ENCODE results near the gene SLC16A4.

Gene SLC16A4

DNA sequence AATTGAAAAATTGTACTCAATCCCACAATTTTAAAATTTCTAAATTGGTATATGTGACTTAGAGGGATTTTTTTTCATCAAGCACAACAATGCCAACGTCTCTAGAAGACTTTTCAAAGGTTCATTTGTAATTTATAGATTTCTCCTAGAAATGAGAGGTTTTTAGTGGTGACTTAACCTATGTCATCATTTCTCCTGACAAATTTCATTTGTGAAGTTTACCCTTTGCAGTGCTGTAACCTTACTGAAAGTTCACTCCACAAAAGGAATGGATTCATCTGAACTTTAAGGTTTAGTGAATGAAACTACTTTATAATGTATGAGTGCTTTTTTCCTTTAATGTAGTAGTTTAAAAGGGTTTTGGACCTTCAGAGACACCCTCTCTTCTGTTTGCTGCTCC, 35.5 kb downstream of the SLC16A4 start:
- Mint-ChIP-seq H3K27ac (no peak overlapping the region), H3K9me3 (no peaks in the 10 kb centered on the region), H3K27me3 (no peaks in the 10 kb centered on the region), H3K4me3 (no peak overlapping the region), H3K4me1 (ENCODE audit: low read depth) (peaks cover 49% of the 10 kb centered on the region), H3K36me3 (ENCODE audit: low read depth) (peaks cover 75% of the 10 kb centered on the region)
- no peak for DNase-seq

DNA sequence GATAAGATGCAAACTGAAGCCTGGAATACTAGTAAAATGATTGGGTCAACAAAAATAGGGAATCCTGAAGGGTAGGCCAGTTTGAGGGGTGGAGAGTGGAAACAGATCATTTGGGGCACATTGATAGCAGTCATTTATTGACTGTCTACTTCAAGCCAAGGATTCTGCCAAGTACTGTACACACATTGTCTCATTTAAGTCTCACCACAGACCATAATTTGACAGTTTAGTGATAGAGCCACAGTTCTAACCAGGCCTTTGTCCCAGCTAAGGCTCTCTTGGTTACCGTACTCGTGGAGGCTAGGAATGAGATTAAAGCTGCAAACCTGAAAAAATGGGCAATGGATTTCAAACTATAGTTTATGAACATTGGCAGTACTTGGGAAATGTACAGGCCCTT, 40.5 kb downstream of the SLC16A4 start:
- peaks cover 80% of the 10 kb centered on the region for H3K4me1 Mint-ChIP-seq (ENCODE audit: low read depth)

DNA sequence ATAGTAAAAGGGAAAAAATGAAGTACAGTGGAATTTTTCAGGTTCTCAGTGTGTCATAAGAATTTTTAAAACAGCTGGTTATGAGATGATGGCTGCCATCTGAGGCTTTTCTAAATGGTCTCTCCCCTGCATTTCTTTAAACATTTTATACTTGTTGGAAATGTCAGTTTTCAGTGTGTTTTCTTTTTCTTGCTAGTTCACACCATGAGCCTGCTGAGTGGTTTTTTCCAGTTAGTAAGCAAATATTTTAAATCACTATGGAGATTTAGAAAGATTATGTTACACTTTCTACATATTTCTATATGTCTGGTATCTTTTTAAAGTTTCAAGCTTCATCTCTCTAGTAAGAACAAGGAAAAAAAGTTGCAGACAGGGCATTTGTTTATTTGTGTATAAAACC, 42.1 kb downstream of the SLC16A4 start:
- H3K36me3 Mint-ChIP-seq (ENCODE audit: low read depth), result peaks cover 73% of the 10 kb centered on the region
- DNase-seq, result no peak
- H3K4me3 Mint-ChIP-seq, result peak overlapping the region; percentile 33
- H3K9me3 Mint-ChIP-seq, result no peaks in the 10 kb centered on the region
- H3K27me3 Mint-ChIP-seq, result no peaks in the 10 kb centered on the region
- peaks cover 85% of the 10 kb centered on the region for H3K4me1 Mint-ChIP-seq (ENCODE audit: low read depth)
- peak overlapping the region; percentile 48 for H3K27ac Mint-ChIP-seq

More for the DNA sequence above, 40.5 kb downstream of the SLC16A4 start:
- Mint-ChIP-seq H3K36me3 (ENCODE audit: low read depth) (peaks cover 85% of the 10 kb centered on the region), H3K27me3 (no peaks in the 10 kb centered on the region), H3K27ac (no peak overlapping the region), H3K9me3 (no peaks in the 10 kb centered on the region), H3K4me3 (no peak overlapping the region)
- no peak for DNase-seq

- Mint-ChIP-seq H3K27me3 (no peaks in the 10 kb centered on the region), H3K27ac (no peak overlapping the region), H3K4me1 (ENCODE audit: low read depth) (peaks cover 85% of the 10 kb centered on the region), H3K4me3 (peak overlapping the region; percentile 36), H3K9me3 (no peaks in the 10 kb centered on the region), H3K36me3 (ENCODE audit: low read depth) (peaks cover 66% of the 10 kb centered on the region)
- DNase-seq, result no peak
Observed at GRCh38 chr1:110348050-110348449, 42.8 kb downstream of the SLC16A4 start.

DNA sequence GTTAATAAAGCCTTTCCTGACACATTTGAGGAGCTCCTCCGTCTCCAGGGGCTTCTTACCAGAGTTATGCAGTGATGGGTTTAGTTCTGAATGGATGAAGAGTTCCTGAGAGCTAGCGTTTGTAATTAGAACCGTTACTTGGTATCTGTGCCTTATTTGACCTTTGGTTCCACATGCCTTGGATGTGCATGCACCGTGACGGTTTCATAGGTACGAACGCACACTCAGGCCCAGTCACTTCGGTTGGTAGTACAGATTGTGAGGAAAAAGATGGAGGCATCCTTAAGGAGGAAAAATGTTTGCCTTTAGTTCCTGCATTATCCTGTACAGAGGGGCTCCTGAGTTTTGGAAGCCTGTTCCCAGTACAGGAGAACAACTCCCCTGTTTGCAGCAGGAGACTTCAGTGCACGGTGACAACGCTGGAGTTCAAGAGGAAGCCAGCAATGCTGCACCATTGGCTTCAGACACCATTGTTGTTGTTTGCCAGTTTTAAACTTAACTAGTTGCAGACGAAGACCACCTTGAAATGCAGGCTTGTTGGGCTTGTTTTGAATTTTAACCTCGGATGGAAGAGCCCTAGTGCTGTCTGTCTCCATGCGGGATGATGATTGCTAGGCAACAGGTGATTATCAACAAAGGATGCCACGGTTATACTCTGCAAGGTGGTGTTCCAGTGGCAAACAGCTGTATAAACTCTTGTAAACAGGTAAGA, 43.5 kb downstream of the SLC16A4 start:
- H3K36me3 Mint-ChIP-seq (ENCODE audit: low read depth), result peaks cover 62% of the 10 kb centered on the region
- H3K27me3 Mint-ChIP-seq, result no peaks in the 10 kb centered on the region
- DNase-seq, result no peak
- H3K9me3 Mint-ChIP-seq, result no peaks in the 10 kb centered on the region
- peak overlapping the region; percentile 20 for H3K4me3 Mint-ChIP-seq
- peaks cover 92% of the 10 kb centered on the region for H3K4me1 Mint-ChIP-seq (ENCODE audit: low read depth)
- H3K27ac Mint-ChIP-seq, result peak overlapping the region; percentile 42

- H3K36me3 Mint-ChIP-seq (ENCODE audit: low read depth), result peaks cover 57% of the 10 kb centered on the region
- H3K9me3 Mint-ChIP-seq, result no peaks in the 10 kb centered on the region
- no peak overlapping the region for H3K27ac Mint-ChIP-seq
Observed at GRCh38 chr1:110346690-110347089, 44.1 kb downstream of the SLC16A4 start.

GRCh38 chr1:110345480-110345879, 45.3 kb downstream of the SLC16A4 start:
- Mint-ChIP-seq H3K4me1 (ENCODE audit: low read depth) (peaks cover 93% of the 10 kb centered on the region), H3K27me3 (no peaks in the 10 kb centered on the region), H3K4me3 (peak overlapping the region; percentile 48), H3K27ac (no peak overlapping the region), H3K36me3 (ENCODE audit: low read depth) (peaks cover 45% of the 10 kb centered on the region), H3K9me3 (no peaks in the 10 kb centered on the region)
- no peak for DNase-seq

More at GRCh38 chr1:110346690-110347089, 44.1 kb downstream of the SLC16A4 start:
- Mint-ChIP-seq H3K4me1 (ENCODE audit: low read depth) (peaks cover 93% of the 10 kb centered on the region), H3K4me3 (peak overlapping the region; percentile 11), H3K27me3 (no peaks in the 10 kb centered on the region)
- no peak for DNase-seq

DNA sequence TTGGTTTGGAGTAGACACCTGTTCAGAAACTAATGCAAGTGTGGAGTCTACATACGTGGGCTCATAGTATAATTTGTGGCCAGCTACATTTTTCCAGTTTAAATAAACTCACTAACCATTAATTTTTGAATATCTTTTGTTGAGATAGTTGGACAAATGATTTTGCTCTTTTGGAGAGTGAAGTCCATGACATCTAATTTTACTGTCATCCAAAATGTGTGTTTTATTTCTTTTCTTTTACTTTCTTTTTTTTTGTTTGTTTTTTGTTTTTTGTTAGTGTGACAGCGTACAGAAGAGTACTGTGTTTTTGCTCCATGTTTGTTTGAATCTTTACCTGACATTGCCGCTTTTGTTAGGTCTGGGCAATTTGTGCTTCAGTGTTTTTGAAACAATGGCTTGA, 46.7 kb downstream of the SLC16A4 start:
- no peaks in the 10 kb centered on the region for H3K27me3 Mint-ChIP-seq
- peaks cover 32% of the 10 kb centered on the region for H3K36me3 Mint-ChIP-seq (ENCODE audit: low read depth)
- no peaks in the 10 kb centered on the region for H3K9me3 Mint-ChIP-seq
- peak overlapping the region; percentile 85 for H3K27ac Mint-ChIP-seq
- H3K4me3 Mint-ChIP-seq, result no peak overlapping the region
- peaks cover 86% of the 10 kb centered on the region for H3K4me1 Mint-ChIP-seq (ENCODE audit: low read depth)
- no peak for DNase-seq

DNA sequence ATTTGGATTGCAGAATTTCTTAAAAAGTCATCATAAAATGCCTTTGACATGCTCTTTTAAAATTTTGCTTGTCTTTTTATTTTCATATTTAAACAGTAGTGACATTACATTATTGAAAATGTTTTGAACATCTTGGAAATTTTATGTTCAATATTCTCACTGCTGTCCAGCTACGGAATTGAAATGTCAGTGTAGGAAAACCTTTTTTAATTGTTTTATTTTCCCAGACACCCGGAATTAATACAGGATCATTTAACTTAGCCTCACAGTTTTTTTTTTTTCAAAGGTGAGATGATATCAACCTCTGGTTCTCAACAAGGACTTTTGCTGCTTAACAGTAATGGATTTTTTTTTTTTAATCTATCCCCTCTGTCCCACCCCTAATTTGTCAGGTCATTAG, 47.6 kb downstream of the SLC16A4 start:
- H3K27me3 Mint-ChIP-seq, result no peaks in the 10 kb centered on the region
- H3K36me3 Mint-ChIP-seq (ENCODE audit: low read depth), result peaks cover 24% of the 10 kb centered on the region
- DNase-seq, result no peak
- peaks cover 77% of the 10 kb centered on the region for H3K4me1 Mint-ChIP-seq (ENCODE audit: low read depth)
- H3K9me3 Mint-ChIP-seq, result no peaks in the 10 kb centered on the region
- H3K4me3 Mint-ChIP-seq, result no peak overlapping the region
- peak overlapping the region; percentile 85 for H3K27ac Mint-ChIP-seq

- no peaks in the 10 kb centered on the region for H3K27me3 Mint-ChIP-seq
- H3K4me1 Mint-ChIP-seq (ENCODE audit: low read depth), result peaks cover 72% of the 10 kb centered on the region
- DNase-seq, result no peak
- H3K9me3 Mint-ChIP-seq, result no peaks in the 10 kb centered on the region
- peaks cover 20% of the 10 kb centered on the region for H3K36me3 Mint-ChIP-seq (ENCODE audit: low read depth)
- no peak overlapping the region for H3K27ac Mint-ChIP-seq
- no peak overlapping the region for H3K4me3 Mint-ChIP-seq
Observed at GRCh38 chr1:110341872-110342331, 48.9 kb downstream of the SLC16A4 start.

DNA sequence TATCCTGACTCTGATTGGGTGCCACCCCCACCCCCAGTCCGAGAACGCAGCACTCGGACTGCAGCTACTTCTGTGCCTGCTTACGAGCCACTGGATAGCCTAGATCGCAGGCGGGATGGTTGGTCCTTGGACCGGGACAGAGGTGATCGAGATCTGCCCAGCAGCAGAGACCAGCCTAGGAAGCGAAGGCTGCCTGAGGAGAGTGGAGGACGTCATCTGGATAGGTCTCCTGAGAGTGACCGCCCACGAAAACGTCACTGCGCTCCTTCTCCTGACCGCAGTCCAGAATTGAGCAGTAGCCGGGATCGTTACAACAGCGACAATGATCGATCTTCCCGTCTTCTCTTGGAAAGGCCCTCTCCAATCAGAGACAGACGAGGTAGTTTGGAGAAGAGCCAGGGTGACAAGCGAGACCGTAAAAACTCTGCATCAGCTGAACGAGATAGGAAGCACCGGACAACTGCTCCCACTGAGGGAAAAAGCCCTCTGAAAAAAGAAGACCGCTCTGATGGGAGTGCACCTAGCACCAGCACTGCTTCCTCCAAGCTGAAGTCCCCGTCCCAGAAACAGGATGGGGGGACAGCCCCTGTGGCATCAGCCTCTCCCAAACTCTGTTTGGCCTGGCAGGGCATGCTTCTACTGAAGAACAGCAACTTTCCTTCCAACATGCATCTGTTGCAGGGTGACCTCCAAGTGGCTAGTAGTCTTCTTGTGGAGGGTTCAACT, 49.5 kb downstream of the SLC16A4 start:
- Mint-ChIP-seq H3K4me3 (no peak overlapping the region), H3K36me3 (ENCODE audit: low read depth) (peaks cover 14% of the 10 kb centered on the region), H3K27me3 (no peaks in the 10 kb centered on the region), H3K27ac (no peak overlapping the region), H3K4me1 (ENCODE audit: low read depth) (peaks cover 72% of the 10 kb centered on the region), H3K9me3 (no peaks in the 10 kb centered on the region)
- DNase-seq, result no peak

DNA sequence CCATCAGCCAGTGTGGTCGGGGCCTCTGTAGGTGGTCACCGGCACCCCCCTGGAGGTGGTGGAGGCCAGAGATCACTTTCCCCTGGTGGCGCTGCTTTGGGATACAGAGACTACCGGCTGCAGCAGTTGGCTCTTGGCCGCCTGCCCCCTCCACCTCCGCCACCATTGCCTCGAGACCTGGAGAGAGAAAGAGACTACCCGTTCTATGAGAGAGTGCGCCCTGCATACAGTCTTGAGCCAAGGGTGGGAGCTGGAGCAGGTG, 50.7 kb downstream of the SLC16A4 start:
- peaks cover 9% of the 10 kb centered on the region for H3K36me3 Mint-ChIP-seq (ENCODE audit: low read depth)
- H3K27me3 Mint-ChIP-seq, result no peaks in the 10 kb centered on the region
- H3K9me3 Mint-ChIP-seq, result no peaks in the 10 kb centered on the region
- H3K4me1 Mint-ChIP-seq (ENCODE audit: low read depth), result peaks cover 68% of the 10 kb centered on the region
- H3K27ac Mint-ChIP-seq, result no peak overlapping the region
- no peak overlapping the region for H3K4me3 Mint-ChIP-seq
- DNase-seq, result no peak

DNA sequence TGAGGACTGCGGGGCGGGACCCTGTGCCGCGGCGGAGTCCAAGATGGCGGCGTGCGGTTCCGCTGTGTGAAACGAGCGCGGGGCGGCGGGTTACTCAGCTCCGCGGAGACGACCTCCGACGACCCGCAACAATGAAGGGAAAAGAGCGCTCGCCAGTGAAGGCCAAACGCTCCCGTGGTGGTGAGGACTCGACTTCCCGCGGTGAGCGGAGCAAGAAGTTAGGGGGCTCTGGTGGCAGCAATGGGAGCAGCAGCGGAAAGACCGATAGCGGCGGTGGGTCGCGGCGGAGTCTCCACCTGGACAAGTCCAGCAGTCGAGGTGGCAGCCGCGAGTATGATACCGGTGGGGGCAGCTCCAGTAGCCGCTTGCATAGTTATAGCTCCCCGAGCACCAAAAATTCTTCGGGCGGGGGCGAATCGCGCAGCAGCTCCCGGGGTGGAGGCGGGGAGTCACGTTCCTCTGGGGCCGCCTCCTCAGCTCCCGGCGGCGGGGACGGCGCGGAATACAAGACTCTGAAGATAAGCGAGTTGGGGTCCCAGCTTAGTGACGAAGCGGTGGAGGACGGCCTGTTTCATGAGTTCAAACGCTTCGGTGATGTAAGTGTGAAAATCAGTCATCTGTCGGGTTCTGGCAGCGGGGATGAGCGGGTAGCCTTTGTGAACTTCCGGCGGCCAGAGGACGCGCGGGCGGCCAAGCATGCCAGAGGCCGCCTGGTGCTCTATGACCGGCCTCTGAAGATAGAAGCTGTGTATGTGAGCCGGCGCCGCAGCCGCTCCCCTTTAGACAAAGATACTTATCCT, 51.2 kb downstream of the SLC16A4 start:
- Mint-ChIP-seq H3K4me3 (no peak overlapping the region), H3K36me3 (ENCODE audit: low read depth) (peaks cover 9% of the 10 kb centered on the region), H3K9me3 (no peaks in the 10 kb centered on the region), H3K27ac (no peak overlapping the region), H3K4me1 (ENCODE audit: low read depth) (peaks cover 65% of the 10 kb centered on the region), H3K27me3 (no peaks in the 10 kb centered on the region)
- no peak for DNase-seq

DNA sequence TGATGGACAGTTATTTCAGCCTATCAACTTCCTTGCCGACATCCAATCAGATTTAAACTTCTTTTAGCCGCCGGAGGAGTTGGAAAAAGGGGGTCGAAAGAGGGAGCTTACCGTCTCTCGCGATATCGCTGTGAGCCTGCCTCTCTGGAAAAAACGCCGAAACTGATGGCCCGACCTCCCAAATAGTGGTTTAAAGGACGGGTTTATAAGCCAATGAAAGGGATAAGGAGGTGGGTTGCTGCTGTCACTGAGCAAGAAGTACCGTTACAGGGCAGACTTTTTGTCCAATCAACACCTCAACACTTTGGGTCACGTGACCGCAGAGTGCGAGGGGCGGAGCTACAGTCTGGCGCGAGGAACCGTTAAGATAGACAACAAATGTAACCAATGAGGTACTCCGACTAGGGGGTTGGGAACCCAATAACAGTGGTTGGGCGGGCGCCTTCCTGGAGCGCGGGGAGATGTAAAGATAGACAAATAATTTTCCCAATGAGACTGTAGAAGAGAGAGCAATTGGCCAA, 51.9 kb downstream of the SLC16A4 start, which contains the start of gene RBM15:
Gene RBM15 (plus strand): TSS at position 492 of the 521 bp plus-strand sequence. CDS start 29 bp downstream, at position 521.
- H3K27ac Mint-ChIP-seq, result no peak within 1 kb of the TSS

More for the DNA sequence above, 51.9 kb downstream of the SLC16A4 start, which contains the start of gene RBM15:
- Mint-ChIP-seq H3K27me3 (no peaks in the 10 kb centered on the region), H3K4me3 (no peak within 1 kb of the TSS), H3K36me3 (ENCODE audit: low read depth) (peaks cover 9% of the 10 kb centered on the region), H3K4me1 (ENCODE audit: low read depth) (peaks cover 59% of the 10 kb centered on the region), H3K9me3 (no peaks in the 10 kb centered on the region)
- peak; percentile 91 for DNase-seq
